GM15510 (cell line): ENCODE data around the gene MYADM.

ENCODE experiments used
- POLR2A ChIP-seq: IDR thresholded peaks from 3 replicates; pipeline ENCODE4 v1.6.1; 2011; ENCODE audit warnings: borderline replicate concordance; ENCODE audit not compliant: insufficient read length; ENCODE audit errors: extremely low read depth

The MYADM gene

GRCh38 chr19:53912653-53913052, 45.0 kb downstream of the MYADM start:
- TF ChIP-seq POLR2A: no peak

DNA sequence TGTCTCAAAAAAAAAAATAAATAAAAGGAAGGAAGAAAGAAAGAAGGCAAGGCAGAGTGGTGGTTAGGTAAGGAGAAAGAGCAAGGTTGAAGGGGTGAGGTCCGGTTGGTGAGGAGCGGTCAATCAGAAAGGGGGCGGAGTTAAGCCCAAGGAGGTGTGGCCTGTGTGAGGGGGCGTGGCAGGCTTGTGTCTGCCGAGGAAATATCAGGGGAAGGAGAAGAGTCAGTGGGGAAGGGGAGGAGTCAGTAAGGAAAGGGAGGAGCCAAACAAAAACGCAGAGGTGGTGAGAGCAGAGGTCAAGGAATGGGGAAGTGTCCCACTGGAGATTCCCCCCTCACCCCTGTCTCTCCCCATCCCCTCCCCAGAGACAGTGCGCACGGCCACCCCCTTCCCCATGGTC, 47.3 kb downstream of the MYADM start:
- TF ChIP-seq POLR2A: no peak

- no peak for TF ChIP-seq POLR2A
Observed at GRCh38 chr19:53916004-53916403, 48.3 kb downstream of the MYADM start.

GRCh38 chr19:53917356-53917755, 49.7 kb downstream of the MYADM start:
- TF ChIP-seq POLR2A: no peak
